Muscle layer of colon (tissue), 2 donors: ENCODE data around the gene CBX2.
"Not testable (repeated sequence)": the region's sequence is repeated elsewhere in the genome, so short reads cannot be mapped to it uniquely, and the experiment has no call there.

Experiments used
- H3K27ac ChIP-seq: one replicate; pipeline ENCODE4 v1.7.0; 2013; ENCODE audit warnings: low read depth, mild to moderate bottlenecking, low read length, moderate library complexity
- H3K27me3 ChIP-seq, 2 donors: one replicate each; pipeline ENCODE4 v1.7.0; 2013; ENCODE audit warnings: low read length in 2 of 2, mild to moderate bottlenecking in 2 of 2; ENCODE audit not compliant: insufficient read depth in 2 of 2, control insufficient read depth in 1 of 2
- H3K36me3 ChIP-seq: one replicate; pipeline ENCODE4 v1.7.0; 2013; ENCODE audit warnings: mild to moderate bottlenecking, low read length; ENCODE audit not compliant: insufficient read depth
- H3K4me1 ChIP-seq: one replicate; pipeline ENCODE4 v1.7.0; 2013; ENCODE audit warnings: mild to moderate bottlenecking, low read length; ENCODE audit not compliant: insufficient read depth
- H3K4me3 ChIP-seq, 2 donors: one replicate each; pipeline ENCODE4 v1.7.0; 2013; ENCODE audit warnings: low read length in 2 of 2, low read depth in 1 of 2, mild to moderate bottlenecking in 1 of 2, moderate library complexity in 1 of 2
- H3K9ac ChIP-seq: one replicate; pipeline ENCODE4 v1.7.0; 2013; ENCODE audit warnings: low read length
- H3K9me3 ChIP-seq: one replicate; pipeline ENCODE4 v1.7.0; 2013; ENCODE audit warnings: mild to moderate bottlenecking, low read length
- donor health status: abdominal sarcoma.
- donor health status: Adenocarcinoma of cecum.

Gene CBX2

DNA sequence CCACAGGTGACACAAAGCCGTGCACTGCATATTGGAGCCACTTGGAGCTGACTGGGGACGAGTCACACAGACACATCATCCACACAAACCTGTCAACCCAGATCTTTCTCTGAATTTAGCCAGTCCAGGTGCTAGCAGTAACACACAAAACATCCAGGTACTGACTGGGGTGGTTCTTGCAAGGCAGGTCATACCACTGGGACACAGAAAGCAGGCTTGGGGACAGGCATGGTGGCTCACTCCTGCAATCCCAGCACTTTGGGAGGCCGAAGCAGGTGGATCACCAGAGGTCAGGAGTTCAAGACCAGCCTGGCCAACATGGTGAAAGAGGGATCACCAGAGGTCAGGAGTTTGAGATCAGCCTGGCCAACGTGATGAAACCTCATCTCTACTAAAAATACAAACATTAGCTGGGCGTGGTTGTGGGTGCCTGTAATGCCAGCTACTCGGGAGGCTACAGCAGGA, 32.3 kb upstream of the CBX2 start:
- Histone ChIP-seq H3K36me3 (no peaks in the 10 kb centered on the region), H3K4me3 (no peak overlapping the region), H3K9me3 (no peaks in the 10 kb centered on the region), H3K4me1 (peaks cover 4% of the 10 kb centered on the region), H3K9ac (no peak overlapping the region), H3K27me3 (peaks cover 24 to 58% of the 10 kb centered on the region in 2 donors), H3K27ac (no peak overlapping the region)

DNA sequence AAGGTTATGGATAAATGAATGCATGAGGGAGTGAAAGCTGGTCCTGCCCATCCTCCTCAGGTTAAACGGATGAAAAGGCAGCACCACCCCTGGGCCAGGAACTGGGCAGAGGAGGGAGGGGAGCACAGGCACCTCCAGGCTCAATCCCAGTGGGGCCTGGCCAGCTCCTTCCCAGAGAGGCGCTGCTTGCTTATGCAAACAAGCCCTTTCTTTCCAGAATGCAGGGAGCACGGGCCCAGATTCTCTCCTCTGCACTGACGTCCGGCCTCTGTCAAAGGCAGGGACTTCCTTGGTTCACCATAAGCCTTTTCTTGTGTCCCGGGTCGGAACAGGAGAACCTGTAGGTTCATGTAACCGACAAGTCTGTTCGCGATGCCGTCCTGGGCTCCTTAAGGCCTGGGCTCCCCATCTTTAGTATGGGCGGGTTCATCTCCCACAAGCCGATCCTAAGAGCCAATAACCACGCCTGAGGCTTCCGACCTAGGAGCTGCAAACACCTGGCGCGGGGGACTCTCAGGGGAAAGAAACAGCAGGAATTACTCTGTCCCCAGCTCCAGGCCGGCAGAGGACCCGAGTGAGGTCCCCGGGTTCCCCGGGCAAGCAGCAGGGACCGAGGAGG, 30.9 kb upstream of the CBX2 start:
- no peak overlapping the region for H3K27ac ChIP-seq
- peaks cover 30 to 59% of the 10 kb centered on the region in 2 donors for H3K27me3 ChIP-seq
- H3K4me3 ChIP-seq, result no peak overlapping the region
- no peaks in the 10 kb centered on the region for H3K9me3 ChIP-seq
- H3K9ac ChIP-seq, result no peak overlapping the region
- no peaks in the 10 kb centered on the region for H3K36me3 ChIP-seq
- peaks cover 4% of the 10 kb centered on the region for H3K4me1 ChIP-seq

DNA sequence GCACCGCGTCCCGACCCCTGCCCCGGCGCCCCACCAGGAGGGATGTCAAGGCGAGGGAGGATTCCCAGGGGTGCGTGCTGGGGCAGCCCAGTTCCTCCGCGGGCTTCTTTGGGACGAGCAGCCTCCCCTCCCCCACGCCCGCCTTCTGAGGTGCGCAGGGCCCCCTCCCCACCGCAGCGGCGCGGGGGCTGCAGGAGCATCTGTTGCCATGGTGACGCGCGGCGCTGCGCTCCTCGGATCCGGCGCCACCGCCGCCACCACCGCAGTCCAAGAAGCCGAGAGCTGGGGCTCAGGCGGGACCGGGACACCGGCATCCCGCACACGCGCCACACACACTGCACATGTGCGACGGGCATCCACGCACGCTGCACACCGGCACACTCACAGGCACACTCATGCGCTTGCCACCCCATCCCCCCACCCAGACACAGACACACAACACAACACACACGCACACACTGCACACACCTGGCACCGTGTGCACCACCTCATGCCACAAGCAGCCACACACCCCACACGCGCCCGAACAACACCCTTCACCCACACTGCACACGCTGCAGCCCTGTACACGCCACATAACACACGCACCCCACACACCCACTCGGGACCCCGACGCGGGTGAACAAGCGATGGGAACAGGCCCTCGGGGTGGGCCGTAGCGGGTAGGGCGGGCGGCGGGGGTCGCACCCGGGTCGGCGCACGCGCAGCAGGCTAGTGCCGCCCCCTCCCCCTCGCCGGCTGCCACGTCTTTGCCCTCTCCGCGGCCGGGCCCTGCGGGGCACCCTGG, 30.2 kb upstream of the CBX2 start:
- Histone ChIP-seq H3K27ac (no peak overlapping the region), H3K9me3 (no peaks in the 10 kb centered on the region), H3K36me3 (no peaks in the 10 kb centered on the region), H3K4me3 (no peak overlapping the region), H3K4me1 (no peaks in the 10 kb centered on the region), H3K9ac (no peak overlapping the region), H3K27me3 (peaks cover 30 to 52% of the 10 kb centered on the region in 2 donors)

DNA sequence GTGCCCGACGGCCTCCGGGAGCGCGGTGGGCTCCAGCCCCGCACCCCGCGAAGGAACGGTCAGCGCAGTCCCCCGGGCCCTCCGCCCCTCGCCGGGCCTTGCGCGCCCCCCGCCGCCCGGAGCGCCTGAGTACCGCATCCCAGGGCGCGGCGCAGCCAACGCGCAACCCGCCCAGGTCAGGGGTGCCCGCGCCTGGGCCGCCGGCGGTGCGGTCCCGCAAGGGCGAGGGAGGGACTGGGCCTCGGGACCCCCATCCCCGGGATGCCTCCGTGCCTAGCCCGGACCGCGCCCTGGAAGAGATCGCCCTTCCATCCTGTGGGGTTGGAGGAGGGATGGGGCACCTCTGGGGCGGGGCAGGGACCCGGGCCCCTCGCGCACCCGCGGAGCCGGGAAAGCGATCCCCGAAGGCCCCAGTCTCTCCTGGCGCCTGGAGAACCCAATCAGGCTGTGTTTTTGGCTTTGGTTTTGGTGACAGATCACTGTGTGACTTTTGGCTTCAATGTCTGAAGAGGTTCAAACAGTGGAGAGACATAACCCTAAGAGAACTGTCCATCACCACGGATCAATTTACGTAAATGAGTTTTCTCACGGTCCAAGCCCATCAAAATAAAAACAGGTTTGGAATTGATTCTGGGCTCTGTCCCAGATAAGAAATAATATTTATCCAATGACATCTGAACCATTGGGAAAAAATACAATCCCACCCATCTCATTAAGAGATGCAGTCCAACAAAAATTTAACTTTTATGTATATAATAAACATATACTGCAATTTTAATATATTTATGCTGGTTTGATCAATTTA, 29.5 kb upstream of the CBX2 start:
- Histone ChIP-seq H3K27ac (no peak overlapping the region), H3K9me3 (no peaks in the 10 kb centered on the region), H3K4me1 (no peaks in the 10 kb centered on the region), H3K9ac (no peak overlapping the region), H3K36me3 (no peaks in the 10 kb centered on the region), H3K27me3 (peaks cover 30 to 46% of the 10 kb centered on the region in 2 donors), H3K4me3 (no peak overlapping the region)

DNA sequence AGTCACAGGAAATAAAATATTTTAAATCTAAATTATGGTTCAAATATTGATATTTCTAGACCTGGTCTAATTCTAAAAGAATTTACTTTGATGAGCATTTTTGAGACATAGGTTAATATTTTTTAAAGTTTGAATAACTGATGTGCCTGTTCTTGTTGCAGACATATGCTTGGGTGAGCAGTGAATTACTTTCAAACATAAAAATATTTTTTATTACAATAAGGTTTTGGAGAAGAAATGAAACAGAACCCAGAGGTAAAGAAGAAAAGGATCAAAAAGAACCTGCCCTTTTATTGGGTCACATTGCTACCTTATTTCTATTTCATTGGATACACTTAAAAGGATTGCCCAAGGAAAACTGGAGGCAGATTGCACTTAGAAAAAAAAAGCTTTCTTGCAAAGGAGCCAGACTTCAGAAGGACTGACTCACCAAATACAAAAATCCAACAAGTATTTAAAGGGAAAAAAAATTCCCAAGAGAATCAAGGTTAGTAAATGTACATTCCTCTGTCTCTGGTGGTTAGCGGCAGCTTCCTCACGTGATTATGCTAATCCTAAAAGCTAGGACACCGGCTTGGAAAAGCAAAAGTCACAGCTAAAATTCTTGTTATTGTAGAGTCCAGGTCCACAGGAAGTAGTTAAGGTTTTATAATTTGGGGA, 28.7 kb upstream of the CBX2 start:
- Histone ChIP-seq H3K4me3 (no peak overlapping the region), H3K36me3 (no peaks in the 10 kb centered on the region), H3K27ac (no peak overlapping the region), H3K27me3 (peaks cover 30 to 46% of the 10 kb centered on the region in 2 donors), H3K9me3 (no peaks in the 10 kb centered on the region), H3K4me1 (no peaks in the 10 kb centered on the region), H3K9ac (no peak overlapping the region)

DNA sequence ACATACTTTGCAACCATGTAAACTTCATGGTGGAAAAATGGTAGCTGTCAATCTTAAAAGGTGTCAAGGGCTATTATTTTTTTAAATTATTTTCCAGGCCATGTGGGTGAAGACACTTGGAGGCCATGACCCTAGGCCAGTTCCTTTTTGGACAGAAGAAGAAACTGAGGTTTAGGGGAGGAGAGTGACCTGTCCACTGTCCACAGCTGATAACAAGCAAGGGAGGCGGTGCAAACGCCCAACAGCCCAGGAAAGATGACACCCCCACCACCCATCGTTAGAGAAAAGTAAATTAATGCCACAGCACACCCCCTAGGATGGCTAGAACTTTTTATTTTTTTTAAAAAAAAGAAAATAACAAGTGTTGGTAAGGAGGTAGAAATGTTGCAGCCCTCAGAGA, 28.0 kb upstream of the CBX2 start:
- Histone ChIP-seq H3K36me3 (no peaks in the 10 kb centered on the region), H3K9ac (no peak overlapping the region), H3K9me3 (no peaks in the 10 kb centered on the region), H3K4me3 (no peak overlapping the region), H3K4me1 (no peaks in the 10 kb centered on the region), H3K27me3 (peaks cover 30 to 46% of the 10 kb centered on the region in 2 donors), H3K27ac (no peak overlapping the region)

DNA sequence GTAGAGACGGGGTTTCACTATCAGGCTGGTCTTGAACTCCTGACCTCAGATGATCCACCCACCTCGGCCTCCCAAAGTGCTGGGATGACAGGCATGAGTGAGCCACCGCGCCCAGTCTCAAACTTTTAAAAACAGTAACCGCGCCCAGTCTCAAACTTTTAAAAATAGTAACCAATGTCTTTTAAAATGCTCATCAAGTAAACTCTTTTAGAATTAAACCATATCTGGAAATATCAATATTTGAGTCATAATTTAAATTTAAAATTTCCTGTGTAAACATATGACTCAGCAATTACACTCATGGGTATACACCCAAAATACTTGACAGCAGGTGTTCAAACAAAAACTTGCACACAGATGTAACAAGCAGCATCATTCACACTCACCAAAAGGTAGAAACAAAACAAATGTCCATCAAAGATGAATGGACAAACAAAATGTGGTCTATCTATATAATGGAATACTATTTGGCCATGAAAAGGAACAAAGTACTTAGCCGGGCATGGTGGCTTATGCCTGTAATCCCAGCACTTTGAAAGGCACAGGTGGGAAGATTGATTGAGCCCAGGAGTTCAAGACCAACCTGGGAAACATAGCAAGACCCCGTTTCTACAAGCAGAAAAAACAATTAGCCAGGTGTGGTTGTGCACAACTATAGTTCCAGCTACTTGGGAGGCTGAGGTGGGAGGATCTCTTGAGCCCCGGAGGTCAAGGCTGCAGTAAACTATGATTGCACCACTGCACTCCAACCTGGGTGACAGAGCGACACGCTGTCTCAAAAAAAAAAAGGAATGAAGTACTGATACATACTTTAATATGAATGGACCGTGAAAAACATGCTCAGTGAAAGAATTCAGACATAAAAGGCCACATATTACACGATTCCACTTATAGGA, 27.1 kb upstream of the CBX2 start:
- Histone ChIP-seq H3K27ac (no peak overlapping the region), H3K9ac (no peak overlapping the region), H3K9me3 (no peaks in the 10 kb centered on the region), H3K36me3 (no peaks in the 10 kb centered on the region), H3K4me3 (no peak overlapping the region), H3K4me1 (no peaks in the 10 kb centered on the region), H3K27me3 (peaks cover 30 to 46% of the 10 kb centered on the region in 2 donors)

DNA sequence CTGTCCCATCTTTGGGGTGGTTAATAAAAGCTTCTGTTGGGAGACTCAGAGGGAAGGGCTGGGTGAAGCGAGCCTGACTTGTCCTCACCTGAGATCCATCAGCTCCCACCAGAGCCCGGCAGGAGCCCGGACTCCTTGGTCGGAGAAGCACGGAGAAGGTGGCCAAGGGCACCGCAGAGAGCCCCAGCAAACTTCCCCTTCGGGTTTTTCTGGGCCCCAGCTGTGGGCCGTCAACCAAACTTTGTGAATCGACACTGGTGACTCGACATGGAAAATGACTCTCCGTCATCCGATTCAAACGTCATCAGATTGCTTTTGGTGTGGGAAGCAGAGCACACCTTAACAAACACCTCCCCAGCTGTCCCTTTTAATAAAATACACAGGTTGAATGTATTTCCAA, 25.8 kb upstream of the CBX2 start:
- H3K9ac ChIP-seq, result no peak overlapping the region
- no peaks in the 10 kb centered on the region for H3K4me1 ChIP-seq
- H3K27me3 ChIP-seq, result peaks cover 21 to 38% of the 10 kb centered on the region in 2 donors
- no peaks in the 10 kb centered on the region for H3K36me3 ChIP-seq
- no peak overlapping the region for H3K4me3 ChIP-seq
- H3K27ac ChIP-seq, result no peak overlapping the region
- H3K9me3 ChIP-seq, result no peaks in the 10 kb centered on the region

DNA sequence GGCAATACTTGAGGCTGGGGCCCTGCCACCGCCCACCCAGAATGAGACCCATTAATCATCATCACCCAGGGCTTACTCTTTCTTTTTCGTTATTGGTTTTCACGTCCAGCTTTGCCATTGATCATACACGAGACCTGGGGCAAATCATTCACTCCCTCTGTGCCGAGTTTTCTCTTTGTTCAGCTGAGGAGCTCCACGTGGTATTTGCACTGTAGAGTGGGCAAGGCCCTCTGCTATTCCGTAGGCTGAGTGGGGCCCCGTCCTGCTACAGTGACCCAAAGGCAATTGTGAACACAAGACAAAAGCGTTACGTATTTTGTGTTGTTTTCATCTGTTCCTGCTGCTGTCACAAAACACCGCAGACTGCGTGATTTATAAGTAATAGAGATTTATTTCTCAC, 23.6 kb upstream of the CBX2 start:
- Histone ChIP-seq H3K4me3 (no peak overlapping the region), H3K27me3 (peaks cover 8 to 19% of the 10 kb centered on the region in 2 donors)

DNA sequence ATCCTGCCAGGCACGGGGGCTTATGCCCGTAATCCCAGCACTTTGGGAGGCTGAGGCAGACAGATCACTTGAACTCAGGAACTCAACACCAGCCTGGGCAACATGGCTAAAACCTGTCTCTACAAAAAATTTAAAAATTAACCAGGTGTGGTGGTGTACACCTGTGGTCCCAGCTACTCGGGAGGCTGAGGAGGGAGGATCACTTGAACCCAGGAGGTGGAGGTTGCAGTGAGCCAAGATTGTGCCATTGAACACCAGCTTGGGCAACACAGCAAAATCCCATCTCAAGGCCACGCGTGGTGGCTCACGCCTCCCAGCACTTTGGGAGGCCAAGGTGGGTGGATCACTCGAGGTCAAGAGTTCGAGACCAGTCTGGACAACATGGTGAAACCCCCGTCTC, 23.0 kb upstream of the CBX2 start:
- not testable (repeated sequence) for H3K9ac ChIP-seq, H3K9me3 ChIP-seq, H3K4me1 ChIP-seq, H3K36me3 ChIP-seq, H3K27ac ChIP-seq, H3K4me3 ChIP-seq
- peaks cover 7 to 13% of the 10 kb centered on the region in 2 donors for H3K27me3 ChIP-seq

More for the DNA sequence above, 23.6 kb upstream of the CBX2 start:
- H3K9me3 ChIP-seq, result no peaks in the 10 kb centered on the region
- H3K9ac ChIP-seq, result no peak overlapping the region
- no peak overlapping the region for H3K27ac ChIP-seq
- no peaks in the 10 kb centered on the region for H3K4me1 ChIP-seq
- no peaks in the 10 kb centered on the region for H3K36me3 ChIP-seq
